SK-N-DZ (cell line): ENCODE results near the gene COL4A2.

ENCODE experiments used
- DNase-seq: peaks from one replicate; pipeline ENCODE4 v3.0.0-alpha.2; 2015; ENCODE audit warnings: low spot score
- small RNA-seq, 2 experiments: library from RNA; depleted of rRNA; stranded (forward); fragments of <200 nt; gene quantifications; one replicate each; pipeline ENCODE3, GENCODE V24; 2014

Gene COL4A2

DNA sequence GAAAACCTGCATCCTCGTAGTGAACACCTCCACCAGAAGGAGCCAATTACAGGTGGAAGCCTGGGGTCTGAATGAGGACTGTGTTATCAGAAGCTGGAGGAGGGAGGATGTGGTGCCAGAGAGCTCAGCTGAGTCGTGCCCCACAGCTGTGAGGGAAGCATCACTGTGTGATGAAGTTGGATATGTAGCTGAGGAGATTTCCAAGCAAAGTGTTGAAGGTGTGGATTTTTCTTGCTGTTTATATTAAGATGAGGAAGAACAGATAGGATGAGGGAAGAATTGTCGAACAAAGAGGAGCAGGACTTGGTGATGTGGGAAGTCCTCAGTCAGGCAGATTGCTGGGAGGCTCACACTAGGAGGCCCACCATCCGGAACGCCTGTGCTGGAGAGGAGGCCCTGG, 250.0 kb downstream of the COL4A2 start:
- DNase-seq: no peak

DNA sequence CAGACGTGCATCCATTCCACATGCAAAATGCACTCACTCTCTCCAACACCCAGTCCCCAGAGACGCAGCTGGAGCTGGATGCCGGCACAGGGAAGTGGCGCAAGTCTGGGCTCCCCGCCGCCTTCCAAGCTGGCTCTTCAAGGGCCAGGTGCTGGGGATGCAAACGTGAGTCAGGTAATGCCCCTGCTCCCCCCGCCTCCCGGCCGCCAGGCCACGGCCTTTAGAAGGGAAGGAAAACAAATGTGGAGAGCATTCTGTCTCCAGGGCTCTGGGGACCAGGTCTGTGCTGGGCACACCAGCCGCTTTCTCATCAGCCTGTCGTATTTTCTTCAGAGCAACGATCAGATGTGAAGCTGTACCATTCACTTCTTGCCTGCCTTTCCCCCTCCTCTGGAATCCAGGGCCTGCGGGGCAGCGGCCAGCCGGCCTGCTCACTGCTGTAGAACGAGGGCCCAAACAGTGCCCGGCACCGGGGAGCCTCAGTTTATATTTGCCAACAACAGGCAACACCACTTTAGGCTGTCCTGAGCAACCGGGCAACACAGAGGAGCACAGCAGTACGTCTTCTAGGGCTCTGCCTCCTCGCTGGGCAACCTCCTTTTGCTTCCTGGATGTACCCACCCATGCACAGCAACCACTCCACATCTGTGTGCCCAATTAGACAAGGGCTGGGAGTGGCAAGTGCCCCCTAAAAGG, 250.7 kb downstream of the COL4A2 start:
- DNase-seq: no peak

DNA sequence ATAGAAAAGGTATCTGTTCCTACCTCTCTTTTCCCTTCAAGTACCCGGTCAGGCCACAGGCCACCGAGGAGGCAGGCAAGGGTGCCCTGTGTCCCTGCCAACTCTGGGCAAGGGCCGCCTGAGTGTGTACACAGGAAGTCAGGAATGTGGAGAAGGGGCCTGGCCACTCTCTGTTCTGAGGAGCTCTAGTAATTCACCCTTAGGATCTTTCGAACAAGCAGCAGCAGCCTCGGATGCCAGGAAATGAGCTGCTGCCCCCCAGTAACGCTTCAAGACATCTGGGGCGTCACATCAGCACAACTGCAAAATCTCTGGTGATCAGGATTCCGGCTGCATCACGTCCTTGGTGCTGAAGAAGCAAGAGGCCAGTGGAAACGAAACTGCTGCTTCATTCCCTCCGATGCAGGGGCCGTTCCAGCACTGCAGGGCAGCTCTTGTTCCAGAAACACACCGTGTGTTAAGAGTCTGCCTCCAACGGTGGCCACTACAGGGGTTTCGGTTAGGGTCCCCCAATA, 252.4 kb downstream of the COL4A2 start:
- no peak for DNase-seq

DNA sequence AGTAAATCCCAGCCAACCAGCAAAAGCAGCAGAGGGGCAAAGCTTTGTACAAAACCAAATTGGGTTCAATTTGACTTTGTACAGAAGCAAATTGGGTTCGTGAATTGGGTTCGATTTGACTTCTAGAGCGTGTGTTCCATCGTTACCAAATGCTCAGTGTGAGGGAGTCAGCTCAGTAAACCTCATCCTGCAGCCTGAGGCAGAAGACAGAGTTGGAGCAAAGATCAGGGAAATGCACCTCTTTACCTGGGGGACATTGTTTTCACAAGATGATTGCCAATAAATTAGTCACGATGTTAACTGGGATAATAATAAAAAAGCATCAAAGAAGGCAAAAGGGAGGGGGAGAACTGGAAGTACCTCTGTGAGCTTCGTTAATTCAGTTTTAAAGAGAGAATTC, 252.9 kb downstream of the COL4A2 start:
- DNase-seq: no peak

DNA sequence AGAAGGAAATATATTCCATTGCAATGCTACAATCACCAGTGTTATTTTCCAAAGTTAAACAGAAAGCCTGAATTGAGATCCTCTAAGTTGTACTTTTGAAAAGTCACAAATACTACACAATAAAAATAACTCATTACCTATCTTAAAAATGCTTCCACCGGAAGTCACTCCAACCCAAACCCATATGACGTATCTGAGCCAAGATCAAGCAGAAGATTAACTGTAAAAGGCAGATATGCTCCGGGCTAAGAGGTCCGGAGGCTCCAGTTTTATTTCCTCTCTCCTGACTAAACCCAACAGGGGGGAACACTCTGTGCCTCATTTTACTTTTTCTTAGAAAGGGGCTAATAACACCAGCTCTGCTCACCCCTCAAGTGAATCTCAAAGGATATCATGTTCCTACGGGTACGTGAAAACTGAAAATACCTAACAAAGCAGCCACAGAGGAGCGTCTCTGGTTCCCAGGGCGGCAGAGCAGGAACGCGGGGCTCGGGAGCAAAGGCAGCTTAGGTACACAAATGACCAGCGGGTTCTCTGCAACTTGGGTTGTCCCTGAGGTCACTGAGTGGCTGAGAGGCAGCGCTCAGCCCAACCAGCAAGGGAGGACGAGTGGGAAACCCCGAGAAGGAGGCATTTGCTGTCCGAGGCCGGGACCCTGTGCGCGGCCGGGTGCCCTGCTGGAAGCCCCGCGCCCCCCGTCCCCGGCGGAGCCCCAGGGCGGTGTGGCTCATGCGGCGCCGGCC, 253.7 kb downstream of the COL4A2 start:
- DNase-seq: no peak

DNA sequence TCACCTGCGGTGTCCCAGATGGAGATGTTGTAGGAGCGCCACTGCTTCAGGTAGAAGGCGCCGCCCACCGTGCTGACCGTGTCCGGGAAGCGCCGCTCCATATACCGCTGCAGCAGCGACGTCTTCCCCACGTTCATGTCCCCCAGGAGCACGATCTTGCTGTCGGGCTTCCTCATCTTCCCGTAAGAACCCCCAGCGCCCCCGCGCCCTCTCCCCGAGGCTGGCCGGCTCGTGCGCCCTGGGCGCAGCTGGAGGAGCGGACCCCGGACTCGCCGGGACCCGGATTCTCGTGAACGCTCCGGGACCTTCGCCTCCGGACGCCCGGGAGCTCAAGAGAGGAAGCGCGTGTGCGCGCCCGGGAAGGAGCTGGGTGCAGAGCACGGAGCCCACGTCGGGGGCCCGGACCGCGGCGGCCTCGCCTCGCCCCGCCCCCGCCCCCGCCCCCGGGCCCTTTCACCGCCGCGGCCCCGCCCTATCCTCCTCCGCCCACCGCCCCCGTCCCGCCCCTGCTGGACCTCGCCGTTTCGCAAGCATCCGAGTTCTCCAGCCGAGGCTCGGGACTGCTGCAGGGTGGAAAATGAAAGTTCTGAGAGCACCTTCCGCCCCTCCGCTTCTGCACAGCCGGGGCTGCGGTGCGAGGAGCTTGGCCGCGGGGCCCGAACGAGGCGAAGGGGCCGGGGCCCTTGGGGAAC, 254.4 kb downstream of the COL4A2 start, which contains the start of gene RAB20:
Gene RAB20, minus strand, starts transcription at position 379 of the 692 bp plus-strand sequence. Its CDS starts 203 bp downstream, at position 176.
- peak; percentile 32 for DNase-seq

GRCh38 chr13:110562036-110562597, 255.0 kb downstream of the COL4A2 start:
- DNase-seq: peak; percentile 19

Small RNA genes within 50 kb of the gene (small RNA-seq; reads per million reads assigned to genes)
- 0 reads per million in 2 experiments for gene MIR8073
